Neural progenitor cell (in vitro differentiated cells): ENCODE data around the gene PDIA6. TPM values are rescaled to one million over a fixed set of nuclear protein-coding genes. Genes with fewer than 3 reads are reported as not detected.

ENCODE experiments used
- DNase-seq: peaks from one replicate; pipeline ENCODE4 v3.0.0-alpha.2; 2016; ENCODE audit warnings: low spot score
- H2AFZ ChIP-seq: fragments of 200-600 bp; sonication (generic); replicated peaks from 2 replicates; pipeline ENCODE4 v1.6.1; 2016; ENCODE audit warnings: antibody characterized with exemption
- H3F3A ChIP-seq: fragments of 200-600 bp; sonication (generic); 2 replicates; pipeline ENCODE4 v1.6.1; 2016; ENCODE audit warnings: antibody characterized with exemption, low read depth
- H3K27ac ChIP-seq: fragments of 200-600 bp; sonication (generic); 2 replicates; pipeline ENCODE4 v1.5.1; 2016; ENCODE audit warnings: mild to moderate bottlenecking
- H3K27me3 ChIP-seq: fragments of 200-600 bp; sonication (generic); 2 replicates; pipeline ENCODE4 v1.6.1; 2016; ENCODE audit warnings: mild to moderate bottlenecking, moderate library complexity
- H3K36me3 ChIP-seq: fragments of 200-600 bp; sonication (generic); 2 replicates; pipeline ENCODE4 v1.5.1; 2016
- H3K4me1 ChIP-seq: fragments of 200-600 bp; sonication (generic); 2 replicates; pipeline ENCODE4 v1.6.1; 2016; ENCODE audit warnings: mixed run types
- H3K4me2 ChIP-seq: fragments of 200-600 bp; sonication (generic); 2 replicates; pipeline ENCODE4 v1.6.1; 2016
- H3K4me3 ChIP-seq: fragments of 200-600 bp; sonication (generic); 2 replicates; pipeline ENCODE4 v1.5.1; 2016
- H3K79me2 ChIP-seq: fragments of 200-600 bp; sonication (generic); 2 replicates; pipeline ENCODE4 v1.6.1; 2016; ENCODE audit warnings: low read depth
- H3K9ac ChIP-seq: fragments of 200-600 bp; sonication (generic); 2 replicates; pipeline ENCODE4 v1.6.1; 2016
- H3K9me3 ChIP-seq: fragments of 200-600 bp; sonication (generic); 2 replicates; pipeline ENCODE4 v1.5.1; 2016; ENCODE audit warnings: low read depth
- H4K20me1 ChIP-seq: fragments of 200-600 bp; sonication (generic); 2 replicates; pipeline ENCODE4 v1.6.1; 2016; ENCODE audit warnings: low read depth
- H3K27ac Mint-ChIP-seq: 3 replicates; pipeline ENCODE4 v1.8.0; 2021; ENCODE audit warnings: mixed read lengths
- H3K27me3 Mint-ChIP-seq: 2 replicates; pipeline ENCODE4 v1.8.0; 2022; ENCODE audit warnings: low read depth, mild to moderate bottlenecking, inconsistent platforms, moderate library complexity, mixed read lengths; ENCODE audit not compliant: insufficient read depth
- H3K36me3 Mint-ChIP-seq: 3 replicates; pipeline ENCODE4 v1.8.0; 2021; ENCODE audit warnings: mixed read lengths
- H3K4me1 Mint-ChIP-seq: 3 replicates; pipeline ENCODE4 v1.8.0; 2021; ENCODE audit warnings: mixed read lengths
- H3K4me3 Mint-ChIP-seq: 3 replicates; pipeline ENCODE4 v1.8.0; 2021; ENCODE audit warnings: mild to moderate bottlenecking, moderate library complexity, mixed read lengths
- H3K9me3 Mint-ChIP-seq: 3 replicates; pipeline ENCODE4 v1.8.0; 2020; ENCODE audit warnings: mixed read lengths
- EZH2 ChIP-seq: fragments of 200-600 bp; sonication (generic); IDR thresholded peaks from 2 replicates; pipeline ENCODE4 v1.6.1; 2017; ENCODE audit warnings: antibody characterized with exemption, mild to moderate bottlenecking, moderate library complexity
- EZH2phosphoT487 ChIP-seq: fragments of 200-600 bp; sonication (generic); IDR thresholded peaks from 2 replicates; pipeline ENCODE4 v1.6.1; 2017; ENCODE audit warnings: antibody characterized with exemption
- total RNA-seq: library from RNA; depleted of rRNA; stranded (reverse); fragments of >200 nt; gene quantifications from 2 replicates; pipeline ENCODE4 v1.2.3, GENCODE V29; 2015; ENCODE audit warnings: low replicate concordance
- TF ChIP-seq, protein P1 (sequence below): fragments of 200-600 bp; sonication (generic); IDR thresholded peaks from 2 replicates; pipeline ENCODE4 v1.5.1; 2017; ENCODE audit warnings: antibody characterized with exemption, mild to moderate bottlenecking

Gene PDIA6
- total RNA-seq, 1 donor from 2014 or later = 381 TPM

DNA sequence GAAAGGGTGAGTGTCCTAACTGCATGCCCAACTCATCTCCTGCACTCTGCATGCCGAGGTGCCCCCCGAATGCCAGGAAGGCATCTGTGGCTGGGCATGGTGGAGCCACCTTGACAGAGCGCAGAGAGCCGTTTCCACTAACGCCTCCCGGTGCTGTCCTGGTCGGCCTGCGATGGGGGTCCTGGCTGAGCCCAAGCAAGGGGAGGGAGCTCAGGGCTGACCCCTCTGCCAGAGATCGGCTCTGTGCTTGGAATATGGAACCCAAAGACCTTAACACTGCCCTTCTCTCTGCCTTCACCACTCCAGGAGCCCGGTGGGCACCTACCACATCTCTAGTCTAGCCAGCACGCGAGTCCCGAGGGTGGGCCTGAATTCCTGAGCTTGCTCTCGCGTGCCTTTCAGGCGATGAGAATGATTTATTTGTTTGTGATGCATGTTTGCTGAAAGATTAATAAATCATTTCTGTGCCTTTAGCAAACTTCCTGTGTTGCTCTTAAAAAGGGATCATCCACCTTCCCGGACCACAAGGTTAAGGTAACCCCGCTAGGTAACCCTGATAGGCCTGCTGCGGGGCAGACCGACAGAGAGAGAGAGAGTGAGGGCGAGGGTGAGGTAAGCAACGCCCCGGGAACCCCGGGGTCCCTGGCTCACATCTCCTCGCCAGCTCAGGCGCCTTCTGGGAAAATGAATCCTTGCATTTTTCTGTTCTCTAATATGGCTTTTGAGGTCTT lies 35.3 kb downstream of the PDIA6 start:
- no peaks in the 10 kb centered on the region for H3K79me2 ChIP-seq
- Mint-ChIP-seq H3K27ac (peak overlapping the region; percentile 85), H3K27me3 (peaks cover 4% of the 10 kb centered on the region), H3K36me3 (peaks cover 7% of the 10 kb centered on the region), H3K4me1 (peaks cover 9% of the 10 kb centered on the region), H3K4me3 (no peak overlapping the region), H3K9me3 (no peaks in the 10 kb centered on the region)
- no peak overlapping the region for H3K4me2 ChIP-seq
- no peaks in the 10 kb centered on the region for H3F3A ChIP-seq
- H3K9ac ChIP-seq = no peak overlapping the region
- no peak for DNase-seq
- no peak overlapping the region for H3K4me3 ChIP-seq
- no peaks in the 10 kb centered on the region for H3K36me3 ChIP-seq
- H3K9me3 ChIP-seq = no peaks in the 10 kb centered on the region
- H3K27me3 ChIP-seq = no peaks in the 10 kb centered on the region
- TF ChIP-seq, protein P1, sequence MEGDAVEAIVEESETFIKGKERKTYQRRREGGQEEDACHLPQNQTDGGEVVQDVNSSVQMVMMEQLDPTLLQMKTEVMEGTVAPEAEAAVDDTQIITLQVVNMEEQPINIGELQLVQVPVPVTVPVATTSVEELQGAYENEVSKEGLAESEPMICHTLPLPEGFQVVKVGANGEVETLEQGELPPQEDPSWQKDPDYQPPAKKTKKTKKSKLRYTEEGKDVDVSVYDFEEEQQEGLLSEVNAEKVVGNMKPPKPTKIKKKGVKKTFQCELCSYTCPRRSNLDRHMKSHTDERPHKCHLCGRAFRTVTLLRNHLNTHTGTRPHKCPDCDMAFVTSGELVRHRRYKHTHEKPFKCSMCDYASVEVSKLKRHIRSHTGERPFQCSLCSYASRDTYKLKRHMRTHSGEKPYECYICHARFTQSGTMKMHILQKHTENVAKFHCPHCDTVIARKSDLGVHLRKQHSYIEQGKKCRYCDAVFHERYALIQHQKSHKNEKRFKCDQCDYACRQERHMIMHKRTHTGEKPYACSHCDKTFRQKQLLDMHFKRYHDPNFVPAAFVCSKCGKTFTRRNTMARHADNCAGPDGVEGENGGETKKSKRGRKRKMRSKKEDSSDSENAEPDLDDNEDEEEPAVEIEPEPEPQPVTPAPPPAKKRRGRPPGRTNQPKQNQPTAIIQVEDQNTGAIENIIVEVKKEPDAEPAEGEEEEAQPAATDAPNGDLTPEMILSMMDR = no peak
- no peak for TF ChIP-seq EZH2
- no peak for TF ChIP-seq EZH2phosphoT487
- peaks cover 10% of the 10 kb centered on the region for H3K4me1 ChIP-seq
- H2AFZ ChIP-seq = no peak overlapping the region
- H3K27ac ChIP-seq = no peak overlapping the region
- H4K20me1 ChIP-seq = no peaks in the 10 kb centered on the region

DNA sequence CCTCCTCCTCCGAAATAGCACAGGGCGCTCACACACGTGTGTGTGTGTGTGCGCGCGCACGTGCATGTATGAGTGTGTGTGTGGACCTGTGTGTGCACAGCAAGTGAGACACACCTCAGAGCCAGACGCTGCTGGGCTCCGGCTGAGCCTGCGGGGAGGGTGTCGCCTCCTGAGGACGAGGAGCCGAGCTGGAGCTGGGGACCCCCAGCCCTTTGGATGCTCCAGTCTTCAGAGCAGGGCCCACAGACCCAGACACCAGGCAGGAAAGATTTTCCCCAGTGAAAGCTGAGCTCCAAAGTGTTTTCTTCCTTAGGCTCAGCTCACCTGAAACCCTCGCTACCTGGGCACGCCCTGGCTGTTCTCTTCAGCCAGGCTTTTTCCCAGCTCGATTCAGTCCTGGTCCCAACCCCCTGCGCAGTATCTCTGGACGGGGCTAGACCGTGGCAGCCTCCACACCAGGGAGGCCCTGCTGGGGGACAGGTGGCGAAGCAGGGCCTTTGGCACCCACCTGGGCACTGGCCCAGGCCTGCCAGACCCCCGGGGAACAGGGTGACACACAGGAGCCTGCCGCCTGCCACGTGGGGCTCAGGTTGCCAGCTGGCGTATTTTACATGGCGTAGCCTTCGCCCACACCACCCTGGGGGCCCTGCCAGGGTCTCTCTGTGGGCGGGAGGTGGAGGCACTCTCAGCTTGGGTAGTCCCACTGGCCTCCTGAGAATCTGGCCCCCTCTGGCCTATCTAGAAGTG lies 36.2 kb downstream of the PDIA6 start:
- Histone ChIP-seq H3K36me3 (no peaks in the 10 kb centered on the region), H3F3A (no peaks in the 10 kb centered on the region), H2AFZ (no peak overlapping the region), H3K9ac (no peak overlapping the region), H4K20me1 (no peaks in the 10 kb centered on the region), H3K9me3 (no peaks in the 10 kb centered on the region), H3K27me3 (no peaks in the 10 kb centered on the region), H3K4me3 (no peak overlapping the region), H3K4me2 (no peak overlapping the region), H3K4me1 (peaks cover 10% of the 10 kb centered on the region), H3K79me2 (no peaks in the 10 kb centered on the region), H3K27ac (no peak overlapping the region)
- no peak for DNase-seq
- Mint-ChIP-seq H3K36me3 (peaks cover 7% of the 10 kb centered on the region), H3K9me3 (no peaks in the 10 kb centered on the region), H3K27me3 (peaks cover 7% of the 10 kb centered on the region), H3K27ac (no peak overlapping the region), H3K4me1 (peaks cover 9% of the 10 kb centered on the region), H3K4me3 (no peak overlapping the region)
- TF ChIP-seq, protein P1 = no peak
- TF ChIP-seq EZH2phosphoT487 (no peak), EZH2 (no peak)

DNA sequence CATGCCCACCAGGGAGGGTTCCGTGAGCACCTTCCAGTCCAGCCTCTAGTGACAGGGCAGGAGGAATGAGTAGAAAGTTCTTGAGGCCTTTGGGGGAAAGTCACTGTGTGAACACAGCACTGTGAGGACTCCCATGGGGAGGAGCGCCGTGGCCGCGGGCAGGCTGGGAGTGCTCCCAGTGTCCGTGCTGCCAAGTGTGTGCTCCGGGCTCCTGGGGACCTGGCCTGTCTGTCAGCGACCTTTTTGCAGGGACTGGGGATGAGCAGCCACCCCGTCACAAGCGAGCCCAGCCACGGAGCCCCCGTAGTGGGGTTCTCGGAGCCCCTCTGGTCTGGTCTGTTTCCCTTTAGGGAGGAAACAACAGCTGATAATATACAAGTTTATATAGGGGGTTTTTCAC lies 36.8 kb downstream of the PDIA6 start:
- TF ChIP-seq EZH2phosphoT487 = no peak
- TF ChIP-seq EZH2 = no peak
- TF ChIP-seq, protein P1 = no peak
- no peak overlapping the region for H3K4me3 ChIP-seq
- peaks cover 10% of the 10 kb centered on the region for H3K4me1 ChIP-seq
- H3K27me3 ChIP-seq = no peaks in the 10 kb centered on the region
- H3K36me3 Mint-ChIP-seq = peaks cover 7% of the 10 kb centered on the region
- peaks cover 7% of the 10 kb centered on the region for H3K27me3 Mint-ChIP-seq
- H3F3A ChIP-seq = no peaks in the 10 kb centered on the region
- no peaks in the 10 kb centered on the region for H4K20me1 ChIP-seq
- no peak for DNase-seq
- H3K9me3 ChIP-seq = no peaks in the 10 kb centered on the region
- H3K4me3 Mint-ChIP-seq = no peak overlapping the region
- H3K4me2 ChIP-seq = no peak overlapping the region
- H3K27ac Mint-ChIP-seq = no peak overlapping the region
- H3K9ac ChIP-seq = no peak overlapping the region
- no peak overlapping the region for H2AFZ ChIP-seq
- no peak overlapping the region for H3K27ac ChIP-seq
- no peaks in the 10 kb centered on the region for H3K9me3 Mint-ChIP-seq
- no peaks in the 10 kb centered on the region for H3K79me2 ChIP-seq
- H3K4me1 Mint-ChIP-seq = peaks cover 9% of the 10 kb centered on the region
- no peaks in the 10 kb centered on the region for H3K36me3 ChIP-seq
